ENCODE data around the gene CCDC154.

CCDC154 gene

DNA sequence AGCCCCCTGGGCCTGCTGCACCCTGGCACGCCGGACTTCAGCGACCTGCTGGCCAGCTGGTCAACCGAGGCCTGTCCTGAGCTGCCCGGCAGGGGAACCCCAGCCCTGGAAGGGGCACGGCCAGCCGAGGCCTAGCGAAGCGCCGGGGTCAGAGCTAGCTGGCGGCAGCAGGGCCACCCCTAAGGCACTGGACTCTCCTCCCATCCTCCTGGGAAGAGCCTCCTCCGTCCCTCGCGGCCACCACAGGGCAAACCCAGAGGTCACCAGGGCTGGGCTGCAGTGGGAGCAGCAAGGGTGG lies 11.1 kb downstream of the CCDC154 start:
- WGBS: 94% methylated on average over 14 of the region's 14 CpGs
- no peak overlapping the region for H3K27ac ChIP-seq (ENCODE audit: low read depth, low read length)
- no peaks in the 10 kb centered on the region for H3K27me3 ChIP-seq (ENCODE audit: insufficient read depth, low read length)
- H3K9me3 ChIP-seq (ENCODE audit: insufficient read depth, low read depth, low read length): no peaks in the 10 kb centered on the region
- H3K9ac ChIP-seq (ENCODE audit: low read depth, low read length): no peak overlapping the region
- H3K4me1 ChIP-seq (ENCODE audit: insufficient read depth, low read length): no peaks in the 10 kb centered on the region
- no peak overlapping the region for H3K4me3 ChIP-seq (ENCODE audit: low read length)
- no peaks in the 10 kb centered on the region for H3K36me3 ChIP-seq (ENCODE audit: insufficient read depth, low read length)

DNA sequence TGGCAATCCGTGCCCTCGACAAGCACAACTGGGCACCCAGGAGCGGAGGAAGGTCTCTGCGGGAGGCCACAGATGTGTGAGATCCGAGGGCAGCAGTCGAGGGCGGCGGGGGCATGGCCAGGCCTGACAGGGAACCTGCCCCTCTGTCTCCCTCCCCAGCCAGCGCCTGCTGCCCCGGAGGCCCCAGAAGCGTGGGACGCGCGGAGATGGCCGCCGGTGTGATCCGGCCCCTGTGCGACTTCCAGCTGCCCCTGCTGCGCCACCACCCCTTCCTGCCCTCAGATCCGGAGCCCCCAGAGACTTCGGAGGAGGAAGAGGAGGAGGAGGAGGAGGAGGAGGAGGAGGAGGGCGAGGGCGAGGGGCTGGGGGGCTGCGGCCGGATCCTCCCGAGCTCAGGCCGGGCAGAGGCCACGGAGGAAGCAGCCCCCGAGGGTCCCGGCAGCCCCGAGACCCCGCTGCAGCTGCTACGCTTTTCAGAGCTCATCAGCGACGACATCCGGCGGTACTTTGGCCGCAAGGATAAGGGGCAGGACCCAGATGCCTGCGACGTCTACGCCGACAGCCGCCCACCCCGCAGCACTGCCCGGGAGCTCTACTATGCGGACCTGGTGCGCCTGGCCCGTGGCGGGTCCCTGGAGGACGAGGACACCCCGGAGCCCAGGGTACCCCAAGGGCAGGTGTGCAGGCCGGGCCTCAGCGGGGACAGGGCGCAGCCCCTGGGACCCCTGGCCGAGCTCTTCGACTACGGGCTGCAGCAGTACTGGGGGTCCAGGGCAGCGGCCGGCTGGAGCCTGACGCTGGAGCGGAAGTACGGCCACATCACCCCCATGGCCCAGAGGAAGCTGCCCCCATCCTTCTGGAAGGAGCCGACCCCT lies 11.7 kb downstream of the CCDC154 start:
- Histone ChIP-seq H3K36me3 (ENCODE audit: insufficient read depth, low read length) (no peaks in the 10 kb centered on the region), H3K9ac (ENCODE audit: low read depth, low read length) (no peak overlapping the region), H3K4me1 (ENCODE audit: insufficient read depth, low read length) (no peaks in the 10 kb centered on the region), H3K27me3 (ENCODE audit: insufficient read depth, low read length) (no peaks in the 10 kb centered on the region), H3K27ac (ENCODE audit: low read depth, low read length) (no peak overlapping the region), H3K9me3 (ENCODE audit: insufficient read depth, low read depth, low read length) (no peaks in the 10 kb centered on the region), H3K4me3 (ENCODE audit: low read length) (no peak overlapping the region)
- WGBS: 94% methylated on average over 62 of the region's 63 CpGs

DNA sequence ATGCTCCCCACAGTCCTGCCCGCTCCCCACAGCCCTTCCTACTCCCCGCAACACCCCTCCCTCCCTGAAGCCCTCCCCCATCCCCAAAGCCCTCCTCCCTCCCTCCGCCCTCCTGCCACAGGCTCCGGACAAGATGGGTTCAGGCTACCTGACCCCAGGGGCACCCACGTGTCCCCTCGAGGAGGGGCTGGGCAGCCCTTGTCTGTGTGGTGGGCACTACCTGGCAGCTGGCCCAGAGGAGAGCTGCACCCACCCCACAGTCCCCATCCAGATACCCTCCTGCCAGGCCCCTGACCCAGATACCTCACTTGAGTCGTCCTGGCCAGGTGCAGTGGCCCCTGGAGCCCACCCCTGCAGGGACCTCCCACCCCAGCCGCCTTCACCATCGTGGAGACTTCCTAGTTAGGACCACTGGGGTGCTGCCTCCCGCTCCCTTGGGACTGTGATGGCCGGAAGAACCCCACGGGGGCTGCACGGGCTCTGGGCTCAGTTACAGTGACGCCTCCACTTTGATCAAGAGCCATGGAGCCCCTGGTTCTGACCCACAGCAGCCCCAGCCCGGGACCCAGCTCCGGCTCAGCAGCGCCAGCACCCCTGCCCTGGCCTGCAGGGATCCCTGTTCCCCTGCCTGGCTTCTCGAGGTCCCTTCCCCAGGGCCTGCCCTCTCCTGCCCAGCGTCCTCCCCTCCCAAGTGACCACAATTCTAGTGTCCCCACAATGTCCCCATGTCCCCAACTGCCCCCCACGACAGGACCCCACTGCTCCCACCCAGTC lies 12.7 kb downstream of the CCDC154 start:
- no peaks in the 10 kb centered on the region for H3K4me1 ChIP-seq (ENCODE audit: insufficient read depth, low read length)
- 89% methylated on average over 20 of the region's 20 CpGs for WGBS
- H3K4me3 ChIP-seq (ENCODE audit: low read length): no peak overlapping the region

DNA sequence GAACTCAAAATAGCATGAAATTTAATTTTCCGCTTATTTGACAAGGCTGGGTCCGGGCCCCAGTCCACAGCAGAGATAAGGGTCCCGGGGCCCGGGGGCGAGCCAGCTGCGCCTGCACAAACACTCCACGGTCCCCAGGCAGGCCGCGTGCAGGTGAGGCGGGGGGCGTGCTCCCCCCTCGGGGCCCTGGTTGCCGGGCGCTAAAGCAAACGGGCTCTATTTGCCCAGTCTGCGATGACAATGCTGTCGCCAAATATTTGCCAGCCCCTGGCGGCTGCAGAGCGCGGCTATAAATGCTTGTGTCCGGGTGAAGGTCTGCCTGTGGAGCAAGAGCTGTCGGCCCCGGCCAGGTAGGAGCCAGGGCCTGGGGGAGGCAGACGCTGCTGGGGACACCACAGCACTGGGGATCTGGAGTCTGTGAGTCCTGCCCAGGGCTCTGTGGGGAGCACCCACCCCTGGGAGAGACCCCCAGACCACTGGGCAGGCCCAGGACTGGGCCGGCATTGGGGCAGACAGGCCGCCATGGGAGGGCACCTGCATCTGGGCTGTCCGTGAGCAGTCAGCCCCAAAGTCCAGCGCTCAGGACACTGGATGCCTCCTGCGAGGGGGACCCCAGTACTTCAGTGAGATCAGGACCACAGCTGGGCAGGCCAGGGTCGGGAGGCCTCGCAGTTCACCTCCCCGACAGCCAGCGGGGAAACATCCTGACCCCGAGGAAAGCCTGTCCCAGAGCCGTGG lies 13.4 kb downstream of the CCDC154 start, which contains the start of gene PERCC1:
TSS of gene PERCC1 (plus strand) at position 320 of the 738 bp plus-strand sequence. CDS start 1,516 bp downstream, outside the sequence.
- H3K9ac ChIP-seq (ENCODE audit: low read depth, low read length): no peak within 1 kb of the TSS
- H3K9me3 ChIP-seq (ENCODE audit: insufficient read depth, low read depth, low read length): no peaks in the 10 kb centered on the region
- no peak within 1 kb of the TSS for H3K27ac ChIP-seq (ENCODE audit: low read depth, low read length)
- no peak within 1 kb of the TSS for H3K4me3 ChIP-seq (ENCODE audit: low read length)
- no peaks in the 10 kb centered on the region for H3K4me1 ChIP-seq (ENCODE audit: insufficient read depth, low read length)
- H3K27me3 ChIP-seq (ENCODE audit: insufficient read depth, low read length): no peaks in the 10 kb centered on the region
- WGBS: 90% methylated on average over 35 of the region's 35 CpGs
- no peaks in the 10 kb centered on the region for H3K36me3 ChIP-seq (ENCODE audit: insufficient read depth, low read length)

More for the DNA sequence above, 12.7 kb downstream of the CCDC154 start:
- H3K9me3 ChIP-seq (ENCODE audit: insufficient read depth, low read depth, low read length): no peaks in the 10 kb centered on the region
- no peak overlapping the region for H3K9ac ChIP-seq (ENCODE audit: low read depth, low read length)
- no peak overlapping the region for H3K27ac ChIP-seq (ENCODE audit: low read depth, low read length)
- no peaks in the 10 kb centered on the region for H3K36me3 ChIP-seq (ENCODE audit: insufficient read depth, low read length)
- no peaks in the 10 kb centered on the region for H3K27me3 ChIP-seq (ENCODE audit: insufficient read depth, low read length)

DNA sequence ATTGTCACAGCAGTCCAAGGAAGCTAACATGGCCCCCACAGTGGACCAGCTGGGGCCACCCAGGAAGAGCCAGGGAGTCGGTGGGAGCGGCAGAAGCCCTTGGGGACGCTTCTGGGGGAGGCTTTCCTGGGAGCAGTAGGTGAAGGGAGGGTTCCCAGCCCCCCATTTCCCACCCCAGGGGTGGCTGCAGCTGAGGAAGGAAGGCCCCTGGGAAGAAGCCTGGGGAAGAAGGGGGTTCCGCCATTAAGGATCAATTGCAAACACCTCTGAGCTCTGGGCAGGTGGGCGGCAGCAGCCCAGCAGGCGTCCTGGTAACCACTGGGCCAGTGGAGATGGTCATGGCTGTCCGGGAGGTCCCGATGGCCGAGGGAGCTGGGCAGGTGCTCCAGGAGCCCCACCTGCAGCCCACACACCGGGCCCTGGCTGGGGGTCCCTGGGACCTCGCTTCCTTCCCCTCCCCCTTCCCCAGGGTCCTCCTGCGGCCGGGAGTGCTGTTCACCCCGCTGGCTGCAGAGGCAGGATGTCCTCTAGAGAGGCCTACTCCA lies 14.1 kb downstream of the CCDC154 start:
- Histone ChIP-seq H3K9me3 (ENCODE audit: insufficient read depth, low read depth, low read length) (no peaks in the 10 kb centered on the region), H3K4me3 (ENCODE audit: low read length) (no peak overlapping the region), H3K9ac (ENCODE audit: low read depth, low read length) (no peak overlapping the region), H3K27me3 (ENCODE audit: insufficient read depth, low read length) (no peaks in the 10 kb centered on the region), H3K4me1 (ENCODE audit: insufficient read depth, low read length) (no peaks in the 10 kb centered on the region), H3K36me3 (ENCODE audit: insufficient read depth, low read length) (no peaks in the 10 kb centered on the region), H3K27ac (ENCODE audit: low read depth, low read length) (no peak overlapping the region)
- 90% methylated on average over 14 of the region's 14 CpGs for WGBS

DNA sequence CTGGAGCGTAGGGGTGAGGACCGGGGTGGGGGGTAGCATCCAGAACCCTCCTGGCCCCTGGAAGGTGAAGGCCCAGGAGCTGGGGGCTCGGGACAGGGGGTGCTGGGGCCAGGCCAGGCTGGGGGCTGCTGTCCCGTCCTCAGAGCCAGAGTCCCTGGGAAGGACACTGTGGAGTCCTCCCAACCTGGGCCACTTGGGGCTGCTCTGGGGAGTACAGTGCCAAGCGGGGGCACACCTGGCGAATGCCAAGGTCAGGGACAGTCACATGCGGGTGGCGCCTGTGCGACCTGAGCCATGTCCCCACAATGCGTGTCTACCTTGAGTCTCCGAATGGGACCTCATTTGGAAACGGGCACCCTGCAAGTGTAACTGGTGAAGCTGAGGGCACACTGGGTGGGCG lies 14.7 kb downstream of the CCDC154 start:
- Histone ChIP-seq H3K36me3 (ENCODE audit: insufficient read depth, low read length) (no peaks in the 10 kb centered on the region), H3K4me1 (ENCODE audit: insufficient read depth, low read length) (no peaks in the 10 kb centered on the region), H3K9me3 (ENCODE audit: insufficient read depth, low read depth, low read length) (no peaks in the 10 kb centered on the region), H3K27ac (ENCODE audit: low read depth, low read length) (no peak overlapping the region), H3K27me3 (ENCODE audit: insufficient read depth, low read length) (no peaks in the 10 kb centered on the region), H3K9ac (ENCODE audit: low read depth, low read length) (no peak overlapping the region), H3K4me3 (ENCODE audit: low read length) (no peak overlapping the region)
- WGBS: 93% methylated on average over 13 of the region's 13 CpGs

DNA sequence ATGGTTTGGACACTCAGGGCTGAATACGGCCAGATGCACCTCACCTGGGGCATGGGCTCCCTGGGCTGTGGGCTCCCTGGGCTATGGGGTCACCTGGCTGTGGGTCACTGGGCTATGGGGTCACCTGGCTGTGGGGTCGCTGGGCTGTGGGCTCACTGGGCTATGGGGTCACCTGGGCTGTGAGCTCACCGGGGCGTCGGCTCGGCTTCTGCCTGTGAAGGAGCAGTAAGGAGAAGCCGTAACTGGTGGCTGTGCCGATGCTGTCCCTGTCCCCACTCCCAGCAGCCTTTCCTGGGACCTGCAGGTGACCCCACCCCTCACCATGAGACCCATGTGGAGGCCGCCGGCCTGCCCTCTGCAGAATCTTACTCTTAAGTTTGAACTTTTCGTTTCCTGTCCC lies 15.3 kb downstream of the CCDC154 start:
- H3K4me1 ChIP-seq (ENCODE audit: insufficient read depth, low read length): no peaks in the 10 kb centered on the region
- H3K27ac ChIP-seq (ENCODE audit: low read depth, low read length): no peak overlapping the region
- no peak overlapping the region for H3K9ac ChIP-seq (ENCODE audit: low read depth, low read length)
- no peaks in the 10 kb centered on the region for H3K9me3 ChIP-seq (ENCODE audit: insufficient read depth, low read depth, low read length)
- H3K27me3 ChIP-seq (ENCODE audit: insufficient read depth, low read length): no peaks in the 10 kb centered on the region
- no peaks in the 10 kb centered on the region for H3K36me3 ChIP-seq (ENCODE audit: insufficient read depth, low read length)
- 94% methylated on average over 11 of the region's 11 CpGs for WGBS
- no peak overlapping the region for H3K4me3 ChIP-seq (ENCODE audit: low read length)

DNA sequence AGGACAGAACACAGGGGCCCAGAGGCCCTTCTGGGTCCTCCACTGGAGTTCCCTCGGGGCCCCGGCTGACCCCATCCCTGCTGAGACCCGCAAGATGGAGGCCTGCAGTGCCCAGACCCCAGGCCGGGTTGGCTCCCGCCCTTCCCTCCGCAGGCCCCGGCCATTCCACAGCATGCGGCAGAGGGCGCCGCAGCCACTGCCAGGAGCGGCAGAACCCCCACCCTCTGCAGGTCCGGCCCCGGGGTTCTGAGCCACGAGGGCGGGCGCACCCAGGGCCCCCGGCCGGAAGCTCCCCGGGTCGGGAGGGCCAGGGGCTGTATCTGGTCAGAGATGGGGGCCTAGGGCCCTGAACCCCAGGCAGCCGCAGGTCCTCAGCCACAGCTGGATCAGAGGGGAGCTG lies 15.8 kb downstream of the CCDC154 start:
- H3K4me3 ChIP-seq (ENCODE audit: low read length): no peak overlapping the region
- H3K27ac ChIP-seq (ENCODE audit: low read depth, low read length): no peak overlapping the region
- H3K9me3 ChIP-seq (ENCODE audit: insufficient read depth, low read depth, low read length): no peaks in the 10 kb centered on the region
- 73% methylated on average over 21 of the region's 21 CpGs for WGBS
- H3K36me3 ChIP-seq (ENCODE audit: insufficient read depth, low read length): no peaks in the 10 kb centered on the region
- no peaks in the 10 kb centered on the region for H3K27me3 ChIP-seq (ENCODE audit: insufficient read depth, low read length)
- H3K9ac ChIP-seq (ENCODE audit: low read depth, low read length): no peak overlapping the region
- no peaks in the 10 kb centered on the region for H3K4me1 ChIP-seq (ENCODE audit: insufficient read depth, low read length)

DNA sequence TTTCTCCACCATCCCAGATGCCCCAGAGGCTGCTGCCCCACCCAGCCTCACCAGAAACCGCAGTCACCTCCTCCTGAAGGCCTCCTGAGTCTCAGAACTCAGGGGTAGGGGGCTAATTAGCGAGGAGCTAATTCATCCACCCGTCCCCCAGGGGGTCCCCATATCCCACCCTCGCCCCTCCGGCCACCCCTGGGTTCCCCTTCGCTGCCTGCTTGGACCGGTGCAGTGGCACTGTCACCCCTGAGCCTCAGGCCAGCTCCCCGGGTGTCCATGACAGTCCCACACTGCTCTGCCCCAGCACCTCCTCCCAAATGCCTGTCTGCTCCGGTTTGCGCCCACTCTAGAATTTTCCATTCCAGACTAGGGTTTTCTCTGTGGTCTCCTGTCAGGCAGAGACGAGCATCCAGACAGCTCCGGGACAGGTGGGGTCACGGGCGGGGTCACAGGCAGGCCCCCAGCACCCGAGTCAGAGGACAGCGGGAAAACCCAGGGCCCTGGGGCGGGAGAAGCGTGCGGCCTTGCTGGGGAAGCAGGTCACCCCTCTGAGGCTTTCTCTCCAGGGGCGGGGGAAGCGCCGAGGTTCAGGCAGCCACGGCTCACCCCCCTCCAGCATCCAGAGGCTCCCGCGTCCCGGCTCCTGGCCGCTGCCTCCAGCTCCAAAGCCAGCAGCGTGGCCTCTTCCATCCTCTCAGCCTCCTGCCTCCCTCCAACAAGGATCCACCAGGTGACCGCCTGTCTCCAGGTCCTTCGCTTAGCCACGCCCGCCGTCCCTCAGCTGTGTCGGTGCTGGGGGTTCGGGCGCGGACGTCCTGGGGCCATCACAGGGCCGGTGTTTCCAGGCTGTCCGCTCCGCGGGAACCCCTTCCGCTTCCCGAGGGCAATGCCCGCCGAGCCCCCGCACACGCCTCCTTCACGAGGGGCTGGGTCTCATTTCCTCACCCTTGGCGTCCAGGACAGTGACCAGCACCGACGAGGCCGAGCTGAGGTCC lies 16.6 kb downstream of the CCDC154 start:
- Histone ChIP-seq H3K4me3 (ENCODE audit: low read length) (no peak overlapping the region), H3K36me3 (ENCODE audit: insufficient read depth, low read length) (no peaks in the 10 kb centered on the region), H3K9ac (ENCODE audit: low read depth, low read length) (no peak overlapping the region), H3K4me1 (ENCODE audit: insufficient read depth, low read length) (no peaks in the 10 kb centered on the region), H3K9me3 (ENCODE audit: insufficient read depth, low read depth, low read length) (no peaks in the 10 kb centered on the region), H3K27ac (ENCODE audit: low read depth, low read length) (no peak overlapping the region), H3K27me3 (ENCODE audit: insufficient read depth, low read length) (no peaks in the 10 kb centered on the region)
- WGBS: 93% methylated on average over 53 of the region's 53 CpGs

DNA sequence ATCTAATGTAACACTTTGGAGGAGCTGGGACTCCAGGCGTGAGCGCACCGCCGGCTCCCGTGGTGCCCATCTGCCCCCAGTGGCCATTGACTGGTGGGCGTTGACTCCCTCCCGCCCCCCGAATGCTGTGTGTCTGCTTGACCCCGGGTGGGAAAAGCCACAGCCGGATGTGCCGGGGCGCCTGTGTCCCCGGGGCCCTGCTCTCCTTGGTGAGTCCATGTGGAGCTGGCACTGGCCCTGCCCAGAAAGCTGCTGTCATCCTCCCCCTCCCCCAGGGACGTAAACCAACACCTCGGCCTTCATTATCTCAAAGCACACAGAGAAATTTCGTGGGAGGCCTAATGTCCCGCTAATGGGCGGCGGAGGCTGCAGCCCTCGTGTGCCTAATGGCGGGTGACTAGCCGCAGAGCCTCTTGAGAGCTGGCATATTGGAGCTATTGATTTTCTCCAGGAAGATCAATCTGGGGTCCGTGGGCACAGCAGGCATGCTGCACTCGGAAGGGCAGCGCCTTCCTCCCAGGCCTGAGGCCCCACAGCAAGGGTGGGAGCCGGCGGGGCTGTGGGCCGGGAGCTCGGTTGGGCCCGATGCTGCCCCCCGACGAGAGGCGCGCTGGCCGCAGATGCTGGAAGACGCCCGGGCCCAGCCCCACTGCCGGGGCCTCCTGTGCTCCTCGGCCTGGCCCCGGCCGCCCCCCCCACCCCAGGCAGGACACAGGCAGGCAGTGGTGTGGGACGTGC lies 17.5 kb downstream of the CCDC154 start:
- no peak overlapping the region for H3K4me3 ChIP-seq (ENCODE audit: low read length)
- WGBS: 83% methylated on average over 42 of the region's 42 CpGs
- no peaks in the 10 kb centered on the region for H3K36me3 ChIP-seq (ENCODE audit: insufficient read depth, low read length)
- H3K4me1 ChIP-seq (ENCODE audit: insufficient read depth, low read length): no peaks in the 10 kb centered on the region
- no peak overlapping the region for H3K27ac ChIP-seq (ENCODE audit: low read depth, low read length)
- no peak overlapping the region for H3K9ac ChIP-seq (ENCODE audit: low read depth, low read length)
- no peaks in the 10 kb centered on the region for H3K27me3 ChIP-seq (ENCODE audit: insufficient read depth, low read length)
- no peaks in the 10 kb centered on the region for H3K9me3 ChIP-seq (ENCODE audit: insufficient read depth, low read depth, low read length)
